H7 (cell line): ENCODE data around the gene HDLBP. TPM values are rescaled to one million over a fixed set of nuclear protein-coding genes. Genes with fewer than 3 reads are reported as not detected.

Experiments
- DNase-seq: peaks from one replicate; pipeline ENCODE4 v3.0.0; 2012
- H3K27me3 ChIP-seq: 2 replicates; pipeline ENCODE4 v1.6.0; 2011; ENCODE audit warnings: mild to moderate bottlenecking, low read length; ENCODE audit not compliant: control insufficient read depth, insufficient read depth
- H3K36me3 ChIP-seq: replicated peaks from 2 replicates; pipeline ENCODE4 v1.5.1; 2011; ENCODE audit warnings: low read length; ENCODE audit not compliant: control insufficient read depth, insufficient read depth
- H3K4me3 ChIP-seq: 2 replicates; pipeline ENCODE4 v1.5.1; 2011; ENCODE audit warnings: low read depth, mild to moderate bottlenecking, control low read depth, low read length, moderate library complexity; ENCODE audit not compliant: insufficient read depth
- total RNA-seq: library from RNA; depleted of rRNA; stranded (reverse); fragments of >200 nt; shearing (Covaris generic); gene quantifications from 2 replicates; pipeline ENCODE4 v1.2.3, GENCODE V29; 2014

HDLBP gene
- total RNA-seq, 1 experiment from 2014 or later: 362 TPM

DNA sequence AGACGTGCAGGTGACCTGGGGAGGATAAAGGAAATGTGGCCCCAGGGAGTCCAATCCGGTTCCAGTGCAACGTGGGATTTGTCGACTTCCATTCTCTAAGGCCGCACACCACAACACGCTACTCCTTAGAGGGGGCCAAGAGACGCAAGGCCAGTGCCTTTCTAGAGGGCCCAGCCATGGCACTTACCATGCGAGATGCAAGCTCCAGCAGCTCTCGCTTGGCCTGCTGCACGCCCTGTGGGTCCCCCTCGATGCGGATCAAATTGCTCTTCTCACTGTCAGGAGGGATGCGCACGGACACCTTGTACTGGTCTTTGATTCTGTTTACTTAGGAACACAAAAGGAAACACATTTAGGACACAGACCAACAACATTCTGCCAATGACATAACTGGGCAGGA is 65.8 kb downstream of the HDLBP start:
- H3K36me3 ChIP-seq: peaks cover 64% of the 10 kb centered on the region
- H3K4me3 ChIP-seq: no peak overlapping the region
- H3K27me3 ChIP-seq: no peaks in the 10 kb centered on the region
- no peak for DNase-seq

DNA sequence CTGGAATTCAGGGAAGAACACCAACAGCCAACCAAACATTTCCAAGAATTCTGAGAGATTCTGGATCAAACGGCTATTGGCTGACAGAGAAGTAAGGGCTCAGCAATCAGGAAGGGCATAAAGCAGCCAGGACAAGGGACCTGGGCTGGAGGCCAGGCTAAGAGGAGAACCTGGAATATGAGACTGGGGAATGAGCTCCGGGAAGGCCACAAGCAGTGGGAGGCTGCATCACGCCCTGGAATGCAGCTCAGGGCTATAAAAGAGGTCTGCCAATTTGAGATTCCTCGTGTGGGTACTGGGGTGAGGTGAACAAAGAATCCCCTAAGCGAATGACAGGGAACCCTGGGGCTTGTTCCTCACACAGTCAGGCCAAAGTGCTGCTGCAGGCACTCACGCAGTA is 66.6 kb downstream of the HDLBP start:
- no peak overlapping the region for H3K4me3 ChIP-seq
- no peaks in the 10 kb centered on the region for H3K27me3 ChIP-seq
- no peak for DNase-seq
- H3K36me3 ChIP-seq: peaks cover 67% of the 10 kb centered on the region

DNA sequence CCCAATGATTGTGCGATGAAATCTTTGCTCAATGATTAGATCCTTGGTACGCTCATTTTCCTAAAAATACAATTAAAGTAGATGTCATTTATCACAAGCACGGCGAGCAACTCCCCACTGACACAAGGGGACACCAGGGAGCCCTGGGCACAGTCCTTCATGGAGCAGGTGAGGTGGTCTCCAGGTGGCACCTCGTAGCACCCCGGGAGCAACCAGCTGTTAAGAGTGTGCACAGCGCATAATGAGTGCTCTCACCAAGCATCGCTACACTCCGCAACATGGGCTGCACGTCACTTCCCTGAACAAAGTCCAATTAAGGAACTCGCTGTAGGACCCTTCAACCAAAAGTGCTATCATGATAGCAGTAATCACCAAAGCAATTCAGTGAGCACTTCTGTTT is 67.2 kb downstream of the HDLBP start:
- DNase-seq: no peak
- Histone ChIP-seq H3K36me3 (peaks cover 64% of the 10 kb centered on the region), H3K4me3 (no peak overlapping the region), H3K27me3 (no peaks in the 10 kb centered on the region)

DNA sequence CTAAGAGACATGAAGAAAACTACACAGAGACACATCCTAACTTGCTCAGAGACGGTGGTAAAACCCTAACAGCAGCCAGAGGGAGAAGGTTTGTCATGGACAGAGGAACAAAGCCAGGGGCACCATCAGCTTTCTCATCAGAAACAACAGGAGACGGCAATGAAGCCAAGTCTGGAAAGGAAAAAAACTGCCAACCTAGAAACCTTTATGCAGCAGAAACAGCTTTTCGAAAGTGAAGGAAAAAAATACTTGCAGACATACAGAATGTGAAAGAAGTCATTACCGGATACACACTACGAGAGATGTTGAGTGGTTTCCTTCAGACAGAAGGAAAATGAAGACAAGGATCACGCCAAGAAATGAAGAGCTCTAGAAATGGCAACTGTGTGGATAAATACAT is 71.1 kb downstream of the HDLBP start:
- peaks cover 57% of the 10 kb centered on the region for H3K36me3 ChIP-seq
- H3K4me3 ChIP-seq: no peak overlapping the region
- DNase-seq: no peak
- H3K27me3 ChIP-seq: no peaks in the 10 kb centered on the region

DNA sequence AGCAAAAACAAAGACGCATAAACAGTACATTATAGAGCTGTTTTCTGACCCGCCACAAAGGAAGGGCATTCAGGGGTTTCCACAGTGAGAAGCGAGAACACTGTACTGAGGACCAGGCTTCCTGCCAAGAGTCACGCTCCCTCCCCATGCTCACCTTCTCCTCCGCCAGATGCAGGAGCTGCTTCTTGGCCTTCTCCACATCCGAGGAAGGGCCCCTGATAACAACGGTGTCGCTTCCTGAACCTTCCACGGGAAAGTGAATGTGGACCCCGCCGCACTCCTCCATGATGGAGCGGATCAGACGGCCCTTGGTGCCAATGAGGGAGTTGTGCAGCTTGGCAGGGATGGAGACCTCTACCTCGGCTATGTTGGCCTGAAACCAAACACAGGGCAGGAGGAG is 73.2 kb downstream of the HDLBP start:
- H3K4me3 ChIP-seq: no peak overlapping the region
- no peaks in the 10 kb centered on the region for H3K27me3 ChIP-seq
- peaks cover 55% of the 10 kb centered on the region for H3K36me3 ChIP-seq
- no peak for DNase-seq

DNA sequence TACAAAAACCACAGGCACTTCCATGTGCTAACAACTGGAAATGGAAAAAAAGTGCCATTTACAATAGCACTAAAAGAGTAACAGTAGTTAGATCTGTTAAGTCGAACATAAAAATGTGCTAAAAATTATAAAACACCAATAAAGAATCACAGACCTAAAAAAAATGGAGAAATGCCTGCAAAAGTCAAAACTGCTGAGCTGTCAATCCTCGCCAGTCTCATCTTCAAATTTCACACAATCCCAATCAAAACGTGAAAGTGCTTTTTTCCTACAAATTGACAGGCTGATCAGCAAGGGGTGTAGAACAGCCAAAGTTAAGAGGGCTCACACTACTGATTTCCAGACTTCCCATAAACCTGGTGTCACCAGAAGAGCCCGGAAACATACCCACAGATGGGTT is 73.8 kb downstream of the HDLBP start:
- Histone ChIP-seq H3K36me3 (peaks cover 54% of the 10 kb centered on the region), H3K4me3 (no peak overlapping the region), H3K27me3 (no peaks in the 10 kb centered on the region)
- DNase-seq: no peak

DNA sequence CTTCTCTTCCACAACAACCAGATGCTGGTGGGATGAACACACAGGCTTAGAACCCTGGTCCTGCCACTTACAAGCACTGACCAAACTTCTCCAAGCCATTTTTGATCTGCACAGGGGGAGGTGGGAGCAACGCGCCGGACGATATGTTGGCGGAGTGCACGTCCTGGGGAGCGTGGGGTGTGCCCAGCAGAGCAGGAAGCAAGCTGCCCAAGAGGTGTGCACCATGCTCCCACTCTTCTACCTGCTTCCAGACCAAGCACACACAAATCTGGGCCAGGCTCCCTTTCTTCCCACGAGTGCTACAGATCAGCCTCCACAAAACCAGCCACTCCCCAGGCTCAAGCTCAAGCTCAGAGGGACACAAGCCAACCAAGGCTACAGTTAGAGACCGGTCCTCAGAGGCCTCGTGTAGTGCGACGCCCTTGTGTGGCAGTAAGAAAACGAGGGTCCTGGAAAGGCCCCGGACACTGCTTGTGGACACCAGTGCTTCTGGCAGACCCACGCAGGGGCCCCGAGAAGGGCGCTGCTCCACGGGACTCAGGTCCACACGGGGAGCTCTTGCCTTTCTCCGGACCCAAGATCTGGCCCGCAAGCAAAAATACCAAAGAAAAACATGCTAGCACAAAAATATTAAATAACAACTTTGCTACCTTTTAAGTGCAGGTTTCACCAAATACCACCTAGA is 75.0 kb downstream of the HDLBP start:
- H3K36me3 ChIP-seq: peaks cover 62% of the 10 kb centered on the region
- H3K27me3 ChIP-seq: no peaks in the 10 kb centered on the region
- no peak overlapping the region for H3K4me3 ChIP-seq
- no peak for DNase-seq

DNA sequence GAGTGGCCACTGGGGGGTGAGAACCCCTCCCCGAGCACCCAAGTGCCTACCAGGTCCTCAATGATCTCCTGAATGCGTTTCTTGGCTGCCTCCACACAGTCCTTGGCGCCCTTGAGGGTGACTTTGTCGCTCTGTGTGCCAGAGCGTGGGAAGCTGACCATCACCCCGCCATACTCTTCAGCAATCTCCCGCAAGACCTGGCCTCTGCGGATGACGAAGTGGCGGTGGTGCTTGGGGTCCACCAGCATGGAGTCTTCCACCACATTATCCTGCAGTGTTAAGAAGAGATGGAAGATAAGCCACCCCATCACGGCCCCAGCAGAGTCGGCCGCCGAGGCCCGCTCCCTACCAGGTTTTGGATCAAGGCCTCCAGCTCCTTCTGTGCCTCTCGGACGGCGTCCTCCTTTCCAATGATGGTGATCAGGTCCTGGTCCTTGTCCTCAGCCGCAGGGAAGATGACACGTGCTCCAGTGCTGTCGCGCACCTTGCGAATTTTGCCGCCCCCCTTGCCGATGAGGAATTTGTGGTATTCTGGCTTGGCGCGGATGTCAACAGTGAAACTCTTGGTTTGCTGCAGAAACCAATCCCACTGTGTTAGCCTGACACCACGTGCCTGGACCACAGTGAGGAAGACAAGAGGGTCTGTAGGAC is 75.8 kb downstream of the HDLBP start:
- Histone ChIP-seq H3K4me3 (no peak overlapping the region), H3K27me3 (no peaks in the 10 kb centered on the region), H3K36me3 (peaks cover 69% of the 10 kb centered on the region)
- no peak for DNase-seq

DNA sequence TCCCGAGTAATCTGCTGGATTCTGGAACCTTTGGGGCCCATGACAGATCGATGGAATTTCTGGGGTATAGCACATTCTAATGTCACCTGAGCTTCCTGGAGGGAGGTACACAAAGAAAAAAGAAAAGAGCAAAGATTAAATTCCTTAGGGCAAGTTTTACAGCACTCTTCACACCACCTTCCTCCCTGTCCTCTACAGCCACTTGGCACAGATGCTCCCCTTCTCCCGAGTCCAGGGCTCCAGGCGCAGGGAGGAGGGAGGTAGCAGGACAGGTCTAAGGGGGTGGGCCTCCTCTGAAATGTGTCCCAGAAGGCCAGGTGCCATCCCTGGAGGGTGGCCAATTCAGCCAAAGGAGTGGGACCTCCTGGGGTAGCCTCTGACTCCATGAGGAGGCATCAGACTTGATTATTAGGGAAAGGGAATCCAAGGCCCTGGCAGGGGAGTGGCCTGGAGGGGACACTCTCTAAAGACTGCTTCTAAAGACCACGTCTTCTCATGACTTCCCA is 76.7 kb downstream of the HDLBP start:
- peaks cover 73% of the 10 kb centered on the region for H3K36me3 ChIP-seq
- no peaks in the 10 kb centered on the region for H3K27me3 ChIP-seq
- H3K4me3 ChIP-seq: no peak overlapping the region
- no peak for DNase-seq

DNA sequence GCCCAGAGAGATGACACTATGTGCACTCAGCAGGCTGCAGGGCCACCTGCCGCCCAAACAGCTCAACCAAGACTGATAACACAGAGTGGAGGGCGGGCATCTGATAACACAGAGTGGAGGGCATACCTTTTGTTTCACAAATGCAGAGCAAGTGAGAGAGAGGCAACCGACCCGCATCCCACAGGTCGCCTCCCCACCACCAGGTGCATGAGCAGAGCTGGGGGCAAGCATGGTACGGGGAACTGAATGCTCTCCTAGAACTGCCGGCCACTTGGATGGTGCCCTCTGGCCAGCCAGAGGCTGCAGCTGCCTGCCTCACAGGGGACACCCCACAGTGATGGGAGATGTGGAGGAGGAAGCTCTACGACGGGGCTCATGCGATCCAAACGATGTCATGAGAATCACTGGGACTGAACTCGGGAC is 77.5 kb downstream of the HDLBP start:
- DNase-seq: no peak
- no peak overlapping the region for H3K4me3 ChIP-seq
- H3K36me3 ChIP-seq: peaks cover 74% of the 10 kb centered on the region
- no peaks in the 10 kb centered on the region for H3K27me3 ChIP-seq

DNA sequence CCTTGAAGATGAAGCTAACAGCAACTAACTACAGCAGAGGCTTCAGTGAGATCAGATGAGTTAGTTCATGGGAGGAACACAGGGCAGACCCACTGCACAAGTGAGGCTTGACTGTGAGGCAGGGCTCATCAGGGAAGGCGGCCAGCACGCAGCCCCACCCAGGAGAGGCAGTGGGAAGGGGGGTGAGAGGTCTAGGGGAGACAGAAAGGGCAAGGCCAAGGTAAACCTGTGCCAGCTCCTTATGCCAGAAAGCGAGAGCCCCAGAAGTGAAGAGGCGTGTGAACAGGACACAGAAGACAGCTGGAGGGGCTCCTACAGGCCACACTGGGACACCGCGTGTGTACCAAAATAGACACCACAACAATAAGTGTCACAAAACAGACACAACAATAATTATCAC is 78.4 kb downstream of the HDLBP start:
- DNase-seq: no peak
- Histone ChIP-seq H3K4me3 (no peak overlapping the region), H3K27me3 (no peaks in the 10 kb centered on the region), H3K36me3 (peaks cover 68% of the 10 kb centered on the region)

DNA sequence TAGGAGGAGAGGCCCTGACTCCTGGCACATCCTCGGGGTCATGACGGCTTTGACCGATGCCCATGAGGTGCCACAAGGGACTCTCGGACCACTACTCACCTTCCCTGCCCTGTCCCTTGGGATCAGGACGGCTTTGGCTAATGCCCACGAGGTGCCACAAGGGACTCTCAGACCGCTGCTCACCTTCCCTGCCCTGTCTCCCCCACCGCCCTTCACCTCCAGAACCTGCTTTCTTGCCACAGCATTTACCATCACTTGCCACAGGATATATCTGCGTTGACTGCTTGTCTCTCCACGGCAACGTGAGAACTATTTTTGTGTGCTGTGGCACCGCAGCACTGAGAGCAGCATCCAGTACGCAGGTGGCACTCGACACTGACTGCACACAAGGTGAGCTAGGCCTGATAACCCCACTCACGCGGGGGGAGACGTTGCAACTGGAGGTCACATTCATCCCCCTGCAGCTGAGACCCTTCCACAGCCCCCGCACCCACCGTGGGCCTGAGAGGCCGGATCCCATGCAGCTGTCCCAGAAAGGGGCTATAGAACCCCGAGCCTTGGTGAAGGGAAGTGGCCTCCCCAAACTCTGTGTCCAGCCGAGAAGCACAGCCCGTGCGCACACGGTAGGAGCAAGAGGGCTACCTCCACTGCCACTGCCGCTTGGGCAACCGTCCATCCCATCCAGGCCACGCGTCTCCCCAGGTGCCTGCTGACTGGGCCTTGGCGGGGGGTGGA is 79.4 kb downstream of the HDLBP start:
- no peaks in the 10 kb centered on the region for H3K27me3 ChIP-seq
- H3K36me3 ChIP-seq: peaks cover 72% of the 10 kb centered on the region
- no peak for DNase-seq
- H3K4me3 ChIP-seq: no peak overlapping the region

DNA sequence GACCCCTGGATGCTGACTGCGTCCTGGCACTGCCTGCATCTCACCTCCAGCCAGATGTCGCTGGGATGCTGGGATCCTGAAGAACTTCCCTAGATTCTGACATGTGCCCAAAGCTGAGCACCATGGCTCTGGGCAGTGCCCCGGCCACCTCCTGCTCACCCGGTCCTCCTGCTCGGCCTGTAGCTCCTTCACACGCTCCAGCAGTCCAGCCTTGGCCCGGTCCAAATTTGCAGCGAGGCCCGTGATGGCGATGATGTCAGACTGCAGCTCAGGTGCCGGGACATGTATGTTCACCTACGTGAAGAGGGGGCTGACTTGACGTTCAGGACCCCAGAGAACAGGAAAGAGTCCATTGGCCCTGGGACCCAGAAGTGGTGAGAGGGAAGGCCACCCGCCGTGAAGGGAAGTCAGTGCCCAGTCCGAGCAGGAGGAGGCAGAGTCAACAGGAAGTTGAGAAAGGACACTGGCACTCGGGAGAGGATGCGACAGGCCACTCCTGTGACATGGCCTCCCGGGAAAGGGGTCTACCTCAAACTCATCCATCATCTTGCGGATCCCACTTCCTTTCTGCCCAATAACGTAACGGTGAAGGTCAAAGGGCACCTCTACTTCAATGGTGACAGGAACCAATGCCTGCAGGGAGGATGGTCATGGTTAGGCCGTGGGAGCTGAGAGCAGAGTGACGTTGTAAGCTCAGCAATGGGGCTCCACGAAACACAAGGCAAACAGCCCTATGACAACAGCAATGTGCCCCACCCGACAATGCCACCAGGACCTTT is 80.3 kb downstream of the HDLBP start:
- peaks cover 72% of the 10 kb centered on the region for H3K36me3 ChIP-seq
- DNase-seq: no peak
- no peak overlapping the region for H3K4me3 ChIP-seq
- no peaks in the 10 kb centered on the region for H3K27me3 ChIP-seq

DNA sequence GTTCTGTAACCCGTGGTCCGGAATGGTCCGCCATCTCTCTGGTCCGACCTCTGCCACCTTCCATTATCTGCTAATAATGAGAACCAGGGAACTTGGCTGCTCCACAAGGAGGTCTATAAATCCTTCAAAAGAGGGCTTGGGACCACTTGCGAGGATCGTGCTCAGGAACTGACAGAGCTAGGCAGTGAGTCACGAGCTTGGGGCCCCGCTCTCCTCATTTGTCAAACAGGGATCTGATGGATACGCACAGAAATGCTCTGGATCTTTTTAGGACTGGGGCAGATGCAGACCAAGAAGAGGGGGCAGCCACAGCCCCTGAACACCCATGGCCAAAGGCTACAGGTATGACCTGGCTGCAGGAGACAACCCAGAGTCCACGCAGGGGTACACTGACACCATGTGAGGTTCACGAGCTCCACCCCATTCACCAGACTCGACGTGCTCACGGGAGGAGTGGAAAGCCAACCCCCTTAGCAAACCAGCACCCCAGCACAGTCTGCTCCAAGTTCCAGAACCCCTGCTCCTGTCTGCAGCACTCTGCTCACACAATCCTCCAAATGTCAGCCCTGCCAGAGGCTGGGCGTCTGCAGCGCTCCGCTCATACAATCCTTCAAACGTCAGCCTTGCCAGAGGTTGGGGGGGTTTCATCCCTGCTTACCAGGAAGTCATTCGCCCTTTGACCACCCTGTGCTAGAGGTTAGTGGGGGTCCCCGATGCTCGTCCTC is 81.2 kb downstream of the HDLBP start:
- peaks cover 67% of the 10 kb centered on the region for H3K36me3 ChIP-seq
- DNase-seq: no peak

More for the DNA sequence above, 81.2 kb downstream of the HDLBP start:
- H3K4me3 ChIP-seq: no peak overlapping the region
- H3K27me3 ChIP-seq: no peaks in the 10 kb centered on the region
